Thyroid gland (tissue), 4 donors: ENCODE data around the gene C8A.

Experiments used
- CTCF ChIP-seq, 6 experiments: fragments of 200-600 bp in 3 of 6; fragments of 450-650 bp in 3 of 6; sonication (generic) in 3 of 6; IDR thresholded peaks; one replicate each; pipeline ENCODE4 v1.5.1; 2016 to 2019; ENCODE audit warnings: antibody characterized with exemption in 6 of 6, mild to moderate bottlenecking in 2 of 6, inconsistent platforms in 1 of 6, moderate library complexity in 1 of 6
- POLR2A ChIP-seq, 2 donors: fragments of 450-650 bp; IDR thresholded peaks; one replicate each; pipeline ENCODE4 v1.6.1; 2017; ENCODE audit warnings: antibody characterized with exemption in 2 of 2, mild to moderate bottlenecking in 2 of 2, moderate library complexity in 1 of 2

- no peak for TF ChIP-seq POLR2A (IDR thresholded peaks at IDR 0.05)
- TF ChIP-seq CTCF (IDR thresholded peaks at IDR 0.05), result no peak
These were observed 84.6 kb downstream of the C8A start for GRCh38 chr1:56939209-56939608.
